NCI-H2227 treated with DMSO at 0.1 percent for 48 hours (cell line): ENCODE results near the gene STYX.

Source experiments
- DNase-seq: peaks from one replicate; lab custom pipeline; 2025; lab: John Stamatoyannopoulos, UW

Gene STYX, protein sequence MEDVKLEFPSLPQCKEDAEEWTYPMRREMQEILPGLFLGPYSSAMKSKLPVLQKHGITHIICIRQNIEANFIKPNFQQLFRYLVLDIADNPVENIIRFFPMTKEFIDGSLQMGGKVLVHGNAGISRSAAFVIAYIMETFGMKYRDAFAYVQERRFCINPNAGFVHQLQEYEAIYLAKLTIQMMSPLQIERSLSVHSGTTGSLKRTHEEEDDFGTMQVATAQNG

DNA sequence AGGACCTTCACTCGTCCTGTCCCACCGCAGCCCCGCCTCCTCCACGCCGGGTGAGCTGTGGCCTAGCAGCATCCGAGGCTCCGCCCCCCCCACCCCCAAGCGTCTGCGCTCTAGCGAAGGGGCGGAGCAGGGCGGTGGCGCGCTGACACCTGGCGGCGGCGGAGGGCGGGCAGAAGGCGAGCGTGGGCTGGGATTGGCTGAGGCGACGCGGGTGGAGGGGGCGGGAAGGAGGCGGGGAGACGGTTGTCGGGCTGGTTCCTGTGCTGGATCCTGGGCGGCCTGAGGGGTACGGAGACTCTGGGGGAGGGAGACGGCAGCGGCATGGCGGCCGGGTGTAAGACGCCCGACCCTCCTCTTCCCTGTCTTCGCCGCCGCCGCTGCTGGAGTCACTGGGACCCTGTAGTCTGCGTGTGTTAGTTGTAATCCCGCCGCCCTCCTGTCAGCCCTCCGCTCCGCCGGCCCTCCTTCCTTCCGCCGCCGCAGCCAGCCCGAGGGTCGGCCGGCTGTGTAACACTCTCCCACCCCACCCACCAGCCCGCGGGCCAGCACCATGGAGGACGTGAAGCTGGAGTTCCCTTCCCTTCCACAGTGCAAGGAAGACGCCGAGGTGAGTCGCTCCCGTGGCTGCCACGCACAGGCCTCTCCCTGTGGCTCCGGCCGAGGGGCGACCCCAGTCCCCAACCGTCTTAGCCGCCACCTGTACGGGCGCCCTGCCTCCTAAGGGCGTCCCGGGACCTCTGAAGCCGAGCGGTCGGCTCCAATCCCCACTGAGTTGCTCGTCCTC is at the start of gene STYX:
Gene STYX, plus strand, starts transcription at position 242 of the 784 bp plus-strand sequence. Its CDS starts 309 bp downstream, at position 551.
- DNase-seq, result peak; percentile 97

DNA sequence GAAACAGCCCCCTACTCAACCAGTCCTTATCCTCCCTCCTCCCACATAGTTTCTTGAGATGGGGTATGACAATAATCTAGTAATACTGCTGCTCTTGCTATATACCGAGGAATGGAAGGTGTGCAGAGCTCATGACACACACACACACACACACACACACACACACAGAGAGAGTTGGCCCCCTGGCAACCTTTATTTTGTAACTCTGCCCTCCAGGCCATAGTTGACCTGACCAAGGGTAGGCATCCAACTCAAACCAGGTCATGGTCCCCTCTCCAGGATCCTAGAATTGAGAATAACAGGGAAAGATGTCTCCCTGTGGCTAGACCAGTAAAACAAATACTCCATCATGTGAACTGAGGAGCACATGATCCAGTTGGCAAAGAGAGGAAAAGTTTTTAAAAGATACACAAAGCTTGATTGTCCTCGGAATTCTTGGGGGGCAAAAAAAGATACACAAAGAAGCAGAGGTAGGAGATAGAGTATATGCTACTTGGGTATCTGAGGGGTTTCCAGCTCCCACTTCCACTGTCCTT is 45.9 kb upstream of the STYX start:
- no peak for DNase-seq

DNA sequence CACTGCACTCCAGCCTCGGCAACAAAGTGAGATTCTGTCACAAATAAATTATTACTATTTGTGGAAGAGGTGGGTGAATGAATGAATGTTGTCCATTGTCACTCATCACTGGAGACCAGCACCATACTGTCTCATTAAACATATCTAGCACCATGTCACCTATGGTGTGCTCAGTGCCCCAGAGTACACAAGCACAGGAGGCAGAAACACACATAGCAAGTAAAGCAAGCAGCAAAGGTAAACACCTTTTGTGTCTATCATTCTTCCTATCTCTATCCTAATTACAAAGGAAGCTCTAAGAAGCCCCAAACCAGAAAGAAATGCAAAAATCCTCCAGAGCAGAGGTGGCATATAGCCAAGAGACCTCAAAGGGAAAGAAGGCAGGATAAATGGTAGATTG is 43.8 kb upstream of the STYX start:
- no peak for DNase-seq

DNA sequence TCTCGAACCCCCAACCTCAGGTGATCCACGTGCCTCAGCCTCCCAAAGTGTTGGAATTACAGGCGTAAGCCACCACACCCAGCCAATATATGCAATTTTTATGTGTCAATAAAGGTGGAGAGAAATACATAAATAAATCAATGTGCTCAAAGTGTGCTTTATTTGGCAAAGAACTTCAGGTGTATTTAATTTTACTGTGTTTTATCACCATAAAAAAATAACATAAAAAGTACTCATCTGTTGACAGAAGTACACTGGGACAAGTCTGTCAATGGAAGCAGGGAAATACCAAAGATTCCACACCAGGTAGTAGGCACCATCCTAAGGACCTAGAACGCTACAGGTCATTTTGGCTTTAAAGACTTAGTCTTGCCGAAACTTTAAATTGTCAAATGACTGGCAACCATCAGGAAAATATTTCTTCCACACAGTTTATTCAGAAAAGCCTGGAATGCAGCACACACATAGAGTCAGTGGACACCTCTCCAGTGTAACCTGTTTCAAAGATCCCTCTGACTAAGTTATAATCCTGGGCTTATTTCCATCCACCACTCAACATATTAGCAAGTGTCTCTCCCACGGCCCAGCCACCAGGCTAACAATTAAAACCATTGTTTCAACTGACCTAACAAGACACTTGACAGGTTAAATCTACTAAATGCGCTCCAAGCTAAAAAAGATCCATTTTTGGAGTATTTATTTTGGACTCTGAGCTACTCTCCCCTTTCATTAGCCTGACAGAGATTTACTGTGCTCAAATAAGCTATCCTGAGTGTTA is 38.8 kb upstream of the STYX start:
- no peak for DNase-seq

- DNase-seq, result no peak
Observed at GRCh38 chr14:52692248-52692962, 37.6 kb upstream of the STYX start.

DNA sequence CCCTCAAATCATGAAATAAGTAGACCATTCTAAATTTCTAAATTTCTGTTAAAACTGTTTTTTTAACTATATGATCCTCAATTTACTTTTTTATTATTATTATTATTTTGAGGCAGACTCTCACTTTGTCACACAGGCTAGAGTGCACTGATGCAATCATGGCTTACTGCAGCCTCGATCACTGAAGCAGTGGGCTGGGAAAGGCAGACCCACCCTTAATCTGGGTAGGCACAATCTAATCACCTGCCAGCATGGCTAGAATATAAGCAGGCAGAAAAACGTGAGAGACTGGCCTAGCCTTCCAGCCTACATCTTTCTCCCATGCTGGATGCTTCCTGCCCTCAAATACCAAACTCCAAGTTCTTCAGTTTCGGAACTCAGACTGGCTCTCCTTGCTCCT is 36.9 kb upstream of the STYX start:
- no peak for DNase-seq

DNA sequence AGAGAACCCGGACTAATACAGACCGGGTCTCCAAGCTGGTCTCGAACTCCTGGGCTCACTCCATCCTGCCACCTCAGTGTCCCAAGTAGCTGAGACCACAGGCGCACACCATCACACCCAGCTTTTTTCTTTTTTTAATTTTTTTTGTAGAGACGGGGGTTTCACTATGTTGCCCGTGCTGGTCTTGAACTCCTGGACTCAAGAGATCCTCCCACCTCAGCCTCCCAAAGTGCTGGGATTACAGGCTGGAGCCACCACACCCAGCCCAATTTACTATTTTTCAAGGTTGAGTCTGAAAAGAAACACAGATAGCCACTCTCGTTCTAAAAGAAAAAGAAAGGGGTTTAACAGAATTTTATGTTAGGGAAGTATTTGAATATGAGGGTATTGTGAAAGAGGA is 36.4 kb upstream of the STYX start:
- DNase-seq, result no peak

GRCh38 chr14:52694761-52695480 is 35.0 kb upstream of the STYX start:
- peak; percentile 18 for DNase-seq

DNA sequence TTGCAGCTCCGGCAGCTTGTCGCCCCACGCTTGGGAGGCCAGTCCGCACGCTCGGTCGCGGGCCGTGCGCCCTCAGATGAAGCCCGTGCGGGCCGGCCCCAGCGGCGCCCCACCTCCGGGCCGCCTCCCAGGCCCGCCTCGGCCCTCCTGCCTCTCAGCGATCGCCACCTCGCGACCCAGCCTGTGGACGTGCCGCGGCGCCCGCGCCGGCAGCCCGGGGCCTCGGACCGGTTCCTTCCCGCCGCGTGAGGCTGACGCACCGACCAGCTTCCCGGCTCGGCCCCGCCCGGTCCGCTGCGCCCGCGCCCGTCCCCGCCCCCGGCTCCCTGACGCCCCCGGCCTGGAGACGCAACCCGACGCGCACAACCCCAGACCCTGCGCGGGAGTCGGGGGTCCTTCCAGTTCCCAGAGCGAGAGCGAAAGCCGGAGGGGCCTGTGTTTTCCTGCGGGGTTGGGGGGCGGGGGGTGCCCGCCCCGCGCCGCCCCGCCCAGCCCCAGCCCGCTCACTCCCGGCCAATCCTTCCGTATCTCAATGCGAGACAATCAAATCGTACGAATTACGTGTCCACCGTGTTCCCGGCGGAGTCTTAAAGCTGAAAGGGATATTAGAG is 34.4 kb upstream of the STYX start, which contains the start of gene ERO1A:
Gene ERO1A, minus strand, starts transcription at position 78 of the 611 bp plus-strand sequence. Its CDS starts 77 bp downstream, at position 1.
- peak; percentile 76 for DNase-seq

DNA sequence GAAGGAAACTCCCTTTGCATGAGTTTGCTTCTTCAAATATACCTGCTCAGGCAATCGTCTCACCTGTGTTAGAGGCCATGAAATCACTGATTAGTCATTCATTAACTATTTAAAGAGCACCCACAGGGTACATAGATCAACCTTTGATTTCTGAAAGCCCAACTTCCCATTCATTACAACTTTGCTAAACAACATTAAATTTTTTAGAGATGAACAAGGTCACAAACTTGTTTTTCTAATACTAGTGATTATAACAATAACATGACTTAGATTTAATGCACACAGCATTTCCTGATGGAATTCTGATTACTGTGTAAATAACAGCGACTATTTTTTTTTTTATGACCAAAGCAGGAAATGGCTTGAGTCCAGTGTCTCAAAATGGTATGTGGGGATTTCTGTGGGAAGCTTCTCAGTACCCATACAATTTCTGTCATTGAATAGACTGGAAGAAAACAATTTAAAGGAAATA is 29.2 kb upstream of the STYX start:
- DNase-seq, result no peak

DNA sequence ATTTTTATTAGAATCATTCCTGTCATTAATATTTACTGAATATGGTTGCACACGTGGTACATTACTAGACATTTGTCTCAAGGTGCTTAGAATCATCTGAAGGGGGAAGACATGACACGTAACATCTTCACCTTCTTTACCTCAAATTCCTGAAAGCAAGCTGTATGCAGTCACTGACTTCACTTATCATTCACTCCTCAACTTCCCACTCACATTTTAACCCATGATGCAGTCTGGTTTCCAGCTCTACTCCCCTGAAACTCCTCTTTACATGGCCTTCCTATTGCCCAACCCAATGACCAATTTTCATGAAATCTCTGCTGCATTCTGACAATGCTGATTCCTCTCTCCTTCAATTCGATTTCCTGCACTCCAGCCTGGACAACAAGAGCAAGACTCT is 28.7 kb upstream of the STYX start:
- DNase-seq, result no peak

DNA sequence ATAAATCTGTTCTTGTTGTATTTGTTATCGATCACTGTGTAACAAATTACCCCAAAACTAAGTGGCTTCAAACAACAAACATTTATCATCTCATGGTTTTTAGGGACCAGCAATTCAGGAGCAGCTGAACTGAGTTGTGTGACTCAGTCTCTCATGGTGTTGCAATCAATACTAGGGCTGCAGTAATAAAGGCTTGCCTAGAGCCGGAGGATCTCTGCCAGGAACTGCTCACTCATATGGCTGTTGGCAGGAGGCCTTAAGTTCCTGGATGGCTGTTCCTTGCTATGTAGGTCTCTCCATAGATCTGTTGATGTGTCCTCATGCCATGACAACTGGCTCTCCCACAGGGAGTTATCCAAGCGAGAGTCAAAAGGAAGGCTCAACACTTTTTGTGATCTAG is 26.7 kb upstream of the STYX start:
- DNase-seq, result no peak

GRCh38 chr14:52703664-52704063 is 26.3 kb upstream of the STYX start:
- DNase-seq, result no peak

- no peak for DNase-seq
Observed at GRCh38 chr14:52706286-52706685, 23.7 kb upstream of the STYX start.

DNA sequence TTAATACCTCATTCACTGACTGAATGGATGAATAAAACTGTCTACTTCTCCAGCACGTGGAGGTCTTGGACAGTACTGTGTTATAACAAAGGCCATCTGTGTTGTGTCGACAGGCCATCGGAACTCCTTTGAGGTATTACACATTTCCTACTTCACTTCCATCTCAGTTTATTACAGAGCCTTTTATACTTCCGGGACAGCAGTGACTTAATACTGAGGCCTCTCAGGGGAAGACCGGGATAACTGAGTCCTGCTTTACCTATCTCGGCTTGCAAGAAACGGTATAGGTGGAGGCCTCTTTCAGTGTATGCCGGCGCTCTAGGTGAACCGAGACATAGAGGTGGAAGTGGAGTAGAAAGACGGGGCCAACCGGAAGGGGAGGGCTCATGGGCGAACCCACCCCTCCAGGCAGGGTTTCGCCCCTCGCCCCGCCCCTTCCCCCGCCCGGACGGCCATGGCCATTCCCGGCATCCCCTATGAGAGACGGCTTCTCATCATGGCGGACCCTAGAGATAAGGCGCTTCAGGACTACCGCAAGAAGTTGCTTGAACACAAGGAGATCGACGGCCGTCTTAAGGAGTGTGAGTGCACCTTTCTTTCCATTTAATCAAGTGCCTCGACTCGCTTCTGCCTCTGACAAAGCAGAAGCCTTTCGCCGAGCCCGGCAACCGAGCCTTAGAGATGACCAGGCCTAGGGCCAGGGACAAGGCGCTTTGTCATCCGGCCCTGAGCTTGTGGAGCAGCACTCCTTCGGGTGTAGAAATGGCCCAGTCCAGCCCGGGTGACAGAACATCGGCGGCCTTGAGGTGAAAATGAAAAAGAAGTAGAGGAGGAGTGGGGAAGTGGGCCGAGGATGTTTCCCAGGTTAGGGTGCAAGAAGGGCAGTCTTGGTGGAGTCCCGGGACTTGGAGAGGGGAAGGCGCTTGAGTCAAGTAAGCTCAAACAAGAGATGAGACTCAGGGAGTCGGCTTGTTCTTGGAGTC is 23.0 kb upstream of the STYX start, which contains the start of gene PSMC6:
Gene PSMC6, plus strand, starts transcription at position 477 of the 983 bp plus-strand sequence. Its CDS starts 20 bp downstream, at position 497.
- peak; percentile 95 for DNase-seq

- no peak for DNase-seq
Observed at GRCh38 chr14:52711666-52712065, 18.3 kb upstream of the STYX start.

DNA sequence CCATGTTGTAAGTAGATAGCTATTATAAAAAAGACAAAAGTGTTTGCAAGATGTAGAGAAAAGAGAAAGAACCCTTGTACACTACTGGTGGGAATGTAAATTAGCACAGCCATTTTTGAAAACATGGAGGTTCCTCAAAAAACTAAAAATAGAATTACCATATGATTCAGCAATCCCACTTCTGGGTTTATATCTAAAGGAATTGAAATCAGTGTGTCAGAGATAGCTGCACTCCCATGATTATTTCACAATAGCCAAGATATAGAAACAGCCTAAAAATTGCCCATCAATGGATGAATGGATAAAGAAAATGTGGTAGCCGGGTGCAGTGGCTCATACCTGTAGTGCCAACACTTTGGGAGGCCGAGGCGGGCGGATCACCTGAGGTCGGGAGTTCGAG is 13.8 kb upstream of the STYX start:
- no peak for DNase-seq

GRCh38 chr14:52723514-52724359 is 6.2 kb upstream of the STYX start:
- DNase-seq, result no peak
